WTC11 (cell line): ENCODE data around the gene PTPRO. TPM values are rescaled to one million over a fixed set of nuclear protein-coding genes. Genes with fewer than 3 reads are reported as not detected.

Source experiments
- ATAC-seq: fragments of 200-7000 bp; cut with Tn5 transposase; 2 replicates; pipeline ENCODE4 v1.10.0; 2021; ENCODE audit warnings: mild to moderate bottlenecking, moderate library complexity
- CTCF ChIA-PET: fragments of 300-600 bp; sonication (Branson Sonifier 250); formaldehyde crosslinking; loops from one replicate; lab custom pipeline; 2021; ENCODE audit warnings: antibody characterized with exemption; lab: Charles Lee
- POLR2A ChIA-PET: fragments of 350-600 bp; sonication (Branson Sonifier 250); formaldehyde crosslinking; loops from one replicate; lab custom pipeline; 2021; ENCODE audit warnings: antibody characterized with exemption; lab: Charles Lee
- DNase-seq: peaks from one replicate; pipeline ENCODE4 v3.0.0; 2021; ENCODE audit warnings: low spot score
- H3K27ac Mint-ChIP-seq: 2 replicates; pipeline ENCODE4 v1.8.0; 2021; ENCODE audit warnings: mixed read lengths
- H3K27me3 Mint-ChIP-seq: 2 replicates; pipeline ENCODE4 v1.8.0; 2021; ENCODE audit warnings: low read depth, mild to moderate bottlenecking, moderate library complexity, mixed read lengths
- H3K36me3 Mint-ChIP-seq: 2 replicates; pipeline ENCODE4 v1.8.0; 2021; ENCODE audit warnings: mixed read lengths
- H3K4me1 Mint-ChIP-seq: 2 replicates; pipeline ENCODE4 v1.8.0; 2022; ENCODE audit warnings: mixed read lengths
- H3K4me3 Mint-ChIP-seq: 2 replicates; pipeline ENCODE4 v1.8.0; 2021; ENCODE audit warnings: mild to moderate bottlenecking, moderate library complexity, mixed read lengths
- H3K9me3 Mint-ChIP-seq: 2 replicates; pipeline ENCODE4 v1.8.0; 2021; ENCODE audit warnings: mixed read lengths
- CDX4 ChIP-seq: fragments of 250-450 bp; sonication (Bioruptor Pico); IDR thresholded peaks from 2 replicates; pipeline ENCODE4 v1.9.0; 2021; ENCODE audit warnings: moderate library complexity, mild to moderate bottlenecking, inconsistent platforms, borderline replicate concordance
- EMX1 ChIP-seq: fragments of 250-450 bp; sonication (Bioruptor Pico); IDR thresholded peaks from 2 replicates; pipeline ENCODE4 v1.8.0; 2021; ENCODE audit warnings: mild to moderate bottlenecking
- FOXJ3 ChIP-seq: sonication (generic); formaldehyde crosslinking; IDR thresholded peaks from 2 replicates; pipeline ENCODE4 v1.9.0; 2021; ENCODE audit warnings: missing genetic modification reagents, mild to moderate bottlenecking, borderline replicate concordance
- GTF2I ChIP-seq: fragments of 250-450 bp; sonication (Bioruptor Pico); conservative IDR thresholded peaks from 2 replicates; pipeline ENCODE4 v1.4.0; 2021; ENCODE audit warnings: mild to moderate bottlenecking
- HMGA2 ChIP-seq: fragments of 250-450 bp; sonication (Bioruptor Pico); IDR thresholded peaks from 2 replicates; pipeline ENCODE4 v1.4.0; 2021; ENCODE audit warnings: mild to moderate bottlenecking, moderate library complexity
- MYBL2 ChIP-seq: sonication (generic); formaldehyde crosslinking; IDR thresholded peaks from 2 replicates; pipeline ENCODE4 v1.8.1; 2023; ENCODE audit warnings: mild to moderate bottlenecking, moderate library complexity, missing genetic modification reagents
- NFE2L1 ChIP-seq: sonication (generic); formaldehyde crosslinking; IDR thresholded peaks from 2 replicates; pipeline ENCODE4 v1.8.1; 2023; ENCODE audit warnings: missing genetic modification reagents
- NR3C1 ChIP-seq: sonication (generic); formaldehyde crosslinking; conservative IDR thresholded peaks from 2 replicates; pipeline ENCODE4 v1.8.1; 2023; ENCODE audit warnings: low read depth, mild to moderate bottlenecking, missing genetic modification reagents
- PREB ChIP-seq: sonication (generic); formaldehyde crosslinking; IDR thresholded peaks from 2 replicates; pipeline ENCODE4 v1.8.1; 2022; ENCODE audit warnings: mild to moderate bottlenecking, missing genetic modification reagents, moderate library complexity, borderline replicate concordance
- PRRX2 ChIP-seq: fragments of 250-450 bp; sonication (Bioruptor Pico); IDR thresholded peaks from 2 replicates; pipeline ENCODE4 v1.8.0; 2021; ENCODE audit warnings: mild to moderate bottlenecking
- STAT6 ChIP-seq: sonication (generic); formaldehyde crosslinking; conservative IDR thresholded peaks from 2 replicates; pipeline ENCODE4 v1.8.1; 2023; ENCODE audit warnings: mild to moderate bottlenecking, low read depth, missing genetic modification reagents, moderate library complexity
- TEAD4 ChIP-seq: sonication (generic); formaldehyde crosslinking; IDR thresholded peaks from 2 replicates; pipeline ENCODE4 v1.8.0; 2022; ENCODE audit warnings: mild to moderate bottlenecking, missing genetic modification reagents
- ZNF232 ChIP-seq: sonication (generic); formaldehyde crosslinking; IDR thresholded peaks from 2 replicates; pipeline ENCODE4 v1.8.0; 2022; ENCODE audit warnings: mild to moderate bottlenecking, missing genetic modification reagents
- ZNF263 ChIP-seq: sonication (generic); formaldehyde crosslinking; IDR thresholded peaks from 2 replicates; pipeline ENCODE4 v1.8.1; 2022; ENCODE audit warnings: low read depth, mild to moderate bottlenecking, moderate library complexity, missing genetic modification reagents
- total RNA-seq: library from RNA; stranded (reverse); gene quantifications from 3 replicates; pipeline ENCODE4 v1.2.3, GENCODE V29; 2021
- TF ChIP-seq, protein P1 (sequence below): sonication (generic); formaldehyde crosslinking; IDR thresholded peaks from 2 replicates; pipeline ENCODE4 v1.8.1; 2023; ENCODE audit warnings: mild to moderate bottlenecking, missing genetic modification reagents, moderate library complexity
- TF ChIP-seq, protein P2 (sequence below): sonication (generic); formaldehyde crosslinking; IDR thresholded peaks from 2 replicates; pipeline ENCODE4 v1.8.1; 2023; ENCODE audit warnings: mild to moderate bottlenecking, missing genetic modification reagents
- TF ChIP-seq, protein P3 (sequence below): sonication (generic); formaldehyde crosslinking; IDR thresholded peaks from 2 replicates; pipeline ENCODE4 v1.8.0; 2022; ENCODE audit warnings: mild to moderate bottlenecking, missing genetic modification reagents

PTPRO gene
- total RNA-seq, 1 experiment from 2014 or later: 1.1 TPM

- TF ChIP-seq, protein P1, sequence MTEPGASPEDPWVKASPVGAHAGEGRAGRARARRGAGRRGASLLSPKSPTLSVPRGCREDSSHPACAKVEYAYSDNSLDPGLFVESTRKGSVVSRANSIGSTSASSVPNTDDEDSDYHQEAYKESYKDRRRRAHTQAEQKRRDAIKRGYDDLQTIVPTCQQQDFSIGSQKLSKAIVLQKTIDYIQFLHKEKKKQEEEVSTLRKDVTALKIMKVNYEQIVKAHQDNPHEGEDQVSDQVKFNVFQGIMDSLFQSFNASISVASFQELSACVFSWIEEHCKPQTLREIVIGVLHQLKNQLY: no peak
- TF ChIP-seq GTF2I (no peak), NR3C1 (CRISPR knock-in tag) (no peak), ZNF263 (CRISPR knock-in tag) (no peak), CDX4 (CRISPR knock-in tag) (no peak), NFE2L1 (CRISPR knock-in tag) (no peak), PREB (CRISPR knock-in tag) (no peak), EMX1 (CRISPR knock-in tag) (no peak), MYBL2 (CRISPR knock-in tag) (no peak), STAT6 (CRISPR knock-in tag) (no peak)
- TF ChIP-seq, protein P2, sequence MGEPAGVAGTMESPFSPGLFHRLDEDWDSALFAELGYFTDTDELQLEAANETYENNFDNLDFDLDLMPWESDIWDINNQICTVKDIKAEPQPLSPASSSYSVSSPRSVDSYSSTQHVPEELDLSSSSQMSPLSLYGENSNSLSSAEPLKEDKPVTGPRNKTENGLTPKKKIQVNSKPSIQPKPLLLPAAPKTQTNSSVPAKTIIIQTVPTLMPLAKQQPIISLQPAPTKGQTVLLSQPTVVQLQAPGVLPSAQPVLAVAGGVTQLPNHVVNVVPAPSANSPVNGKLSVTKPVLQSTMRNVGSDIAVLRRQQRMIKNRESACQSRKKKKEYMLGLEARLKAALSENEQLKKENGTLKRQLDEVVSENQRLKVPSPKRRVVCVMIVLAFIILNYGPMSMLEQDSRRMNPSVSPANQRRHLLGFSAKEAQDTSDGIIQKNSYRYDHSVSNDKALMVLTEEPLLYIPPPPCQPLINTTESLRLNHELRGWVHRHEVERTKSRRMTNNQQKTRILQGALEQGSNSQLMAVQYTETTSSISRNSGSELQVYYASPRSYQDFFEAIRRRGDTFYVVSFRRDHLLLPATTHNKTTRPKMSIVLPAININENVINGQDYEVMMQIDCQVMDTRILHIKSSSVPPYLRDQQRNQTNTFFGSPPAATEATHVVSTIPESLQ (CRISPR knock-in tag): no peak
- TF ChIP-seq, protein P3, sequence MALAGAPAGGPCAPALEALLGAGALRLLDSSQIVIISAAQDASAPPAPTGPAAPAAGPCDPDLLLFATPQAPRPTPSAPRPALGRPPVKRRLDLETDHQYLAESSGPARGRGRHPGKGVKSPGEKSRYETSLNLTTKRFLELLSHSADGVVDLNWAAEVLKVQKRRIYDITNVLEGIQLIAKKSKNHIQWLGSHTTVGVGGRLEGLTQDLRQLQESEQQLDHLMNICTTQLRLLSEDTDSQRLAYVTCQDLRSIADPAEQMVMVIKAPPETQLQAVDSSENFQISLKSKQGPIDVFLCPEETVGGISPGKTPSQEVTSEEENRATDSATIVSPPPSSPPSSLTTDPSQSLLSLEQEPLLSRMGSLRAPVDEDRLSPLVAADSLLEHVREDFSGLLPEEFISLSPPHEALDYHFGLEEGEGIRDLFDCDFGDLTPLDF (CRISPR knock-in tag): no peak
Measured at GRCh38 chr12:15631007-15631715, 308.9 kb downstream of the PTPRO start (continued).

GRCh38 chr12:15632708-15633107 is 310.4 kb downstream of the PTPRO start:
- ATAC-seq: no peak
- ChIA-PET POLR2A (no interaction called here), CTCF (no interaction called here)
- Mint-ChIP-seq H3K27ac (no peak overlapping the region; the same call in 1 of the 2 replicates), H3K27me3 (no peaks in the 10 kb centered on the region), H3K4me3 (no peak overlapping the region), H3K4me1 (peaks cover 23% of the 10 kb centered on the region), H3K36me3 (no peaks in the 10 kb centered on the region), H3K9me3 (no peaks in the 10 kb centered on the region)
- no peak for TF ChIP-seq EMX1 (CRISPR knock-in tag)
- TF ChIP-seq PRRX2 (CRISPR knock-in tag): no peak
- no peak for TF ChIP-seq ZNF232
- TF ChIP-seq HMGA2 (CRISPR knock-in tag): no peak
- no peak for TF ChIP-seq TEAD4
- TF ChIP-seq FOXJ3: no peak
- no peak for DNase-seq
